SU-DHL-6 (cell line): Measurements from ENCODE around the gene SLC19A2.

Experiments used
- H2AFZ ChIP-seq: fragments of 200-600 bp; sonication (generic); 2 replicates; pipeline ENCODE4 v1.6.1; 2014; ENCODE audit warnings: low read depth, mild to moderate bottlenecking, moderate library complexity, mixed read lengths, antibody characterized with exemption, low read length; ENCODE audit not compliant: severe bottlenecking
- H3F3A ChIP-seq: fragments of 200-600 bp; shearing (Covaris generic); 2 replicates; pipeline ENCODE4 v1.6.0; 2016; ENCODE audit warnings: antibody characterized with exemption, mild to moderate bottlenecking; ENCODE audit not compliant: insufficient read depth
- H3K27ac ChIP-seq: fragments of 200-600 bp; sonication (generic); 2 replicates; pipeline ENCODE4 v1.5.1; 2016; ENCODE audit warnings: low read depth, mild to moderate bottlenecking, low read length, moderate library complexity, mixed read lengths
- H3K27me3 ChIP-seq: fragments of 200-600 bp; sonication (generic), shearing (Covaris generic); 2 replicates; pipeline ENCODE4 v1.6.0; 2014; ENCODE audit warnings: mild to moderate bottlenecking, low read length
- H3K36me3 ChIP-seq: fragments of 200-600 bp; sonication (generic); 2 replicates; pipeline ENCODE4 v1.6.1; 2014; ENCODE audit warnings: mild to moderate bottlenecking, low read length, mixed read lengths
- H3K4me2 ChIP-seq: fragments of 300-600, 200-600 bp; shearing (Covaris generic), sonication (generic); 2 replicates; pipeline ENCODE4 v1.6.0; 2014; ENCODE audit warnings: low read length, low read depth, mild to moderate bottlenecking; ENCODE audit not compliant: poor library complexity, severe bottlenecking
- H3K4me3 ChIP-seq: fragments of 200-600 bp; sonication (generic); 2 replicates; pipeline ENCODE4 v1.5.1; 2014; ENCODE audit warnings: antibody characterized with exemption, low read length, mild to moderate bottlenecking, mixed read lengths; ENCODE audit not compliant: insufficient read depth, poor library complexity, severe bottlenecking
- H3K79me2 ChIP-seq: fragments of 200-600 bp; sonication (generic); 2 replicates; pipeline ENCODE4 v1.6.1; 2014; ENCODE audit warnings: mild to moderate bottlenecking, low read length, moderate library complexity; ENCODE audit not compliant: insufficient read depth
- H3K9ac ChIP-seq: fragments of 200-600 bp; sonication (generic); 2 replicates; pipeline ENCODE4 v1.7.0; 2014; ENCODE audit warnings: mild to moderate bottlenecking, low read length
- H3K9me2 ChIP-seq: fragments of 200-600 bp; sonication (generic); replicated peaks from 2 replicates; pipeline ENCODE4 v1.6.1; 2014; ENCODE audit warnings: low read length; ENCODE audit not compliant: insufficient read depth
- H3K9me3 ChIP-seq: fragments of 200-600 bp; sonication (generic); 2 replicates; pipeline ENCODE4 v1.6.1; 2014; ENCODE audit warnings: low read length, mixed read lengths; ENCODE audit not compliant: insufficient read depth
- H4K20me1 ChIP-seq: fragments of 200-600 bp; sonication (generic); 2 replicates; pipeline ENCODE4 v1.6.1; 2014; ENCODE audit warnings: low read depth, mild to moderate bottlenecking, antibody characterized with exemption, low read length, moderate library complexity, mixed read lengths
- EZH2phosphoT487 ChIP-seq: fragments of 200-600 bp; sonication (generic), shearing (Covaris generic); conservative IDR thresholded peaks from 2 replicates; pipeline ENCODE4 v1.6.1; 2018; ENCODE audit warnings: mild to moderate bottlenecking, antibody characterized with exemption, low read length, moderate library complexity, mixed read lengths
- TF ChIP-seq, protein P1 (sequence below): fragments of 200-600 bp; sonication (generic); IDR thresholded peaks from one replicate; pipeline ENCODE4 v1.5.1; 2017; ENCODE audit warnings: antibody characterized with exemption, mild to moderate bottlenecking, low read length, moderate library complexity; ENCODE audit not compliant: insufficient read depth, poor library complexity, severe bottlenecking

Gene SLC19A2

GRCh38 chr1:169493251-169493650 lies 7.5 kb upstream of the SLC19A2 start:
- no peak overlapping the region for H3K4me2 ChIP-seq
- H3K9me3 ChIP-seq = no peaks in the 10 kb centered on the region
- H3K27ac ChIP-seq = no peak overlapping the region
- H3K9ac ChIP-seq = no peak overlapping the region
- TF ChIP-seq, protein P1, sequence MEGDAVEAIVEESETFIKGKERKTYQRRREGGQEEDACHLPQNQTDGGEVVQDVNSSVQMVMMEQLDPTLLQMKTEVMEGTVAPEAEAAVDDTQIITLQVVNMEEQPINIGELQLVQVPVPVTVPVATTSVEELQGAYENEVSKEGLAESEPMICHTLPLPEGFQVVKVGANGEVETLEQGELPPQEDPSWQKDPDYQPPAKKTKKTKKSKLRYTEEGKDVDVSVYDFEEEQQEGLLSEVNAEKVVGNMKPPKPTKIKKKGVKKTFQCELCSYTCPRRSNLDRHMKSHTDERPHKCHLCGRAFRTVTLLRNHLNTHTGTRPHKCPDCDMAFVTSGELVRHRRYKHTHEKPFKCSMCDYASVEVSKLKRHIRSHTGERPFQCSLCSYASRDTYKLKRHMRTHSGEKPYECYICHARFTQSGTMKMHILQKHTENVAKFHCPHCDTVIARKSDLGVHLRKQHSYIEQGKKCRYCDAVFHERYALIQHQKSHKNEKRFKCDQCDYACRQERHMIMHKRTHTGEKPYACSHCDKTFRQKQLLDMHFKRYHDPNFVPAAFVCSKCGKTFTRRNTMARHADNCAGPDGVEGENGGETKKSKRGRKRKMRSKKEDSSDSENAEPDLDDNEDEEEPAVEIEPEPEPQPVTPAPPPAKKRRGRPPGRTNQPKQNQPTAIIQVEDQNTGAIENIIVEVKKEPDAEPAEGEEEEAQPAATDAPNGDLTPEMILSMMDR = no peak
- TF ChIP-seq EZH2phosphoT487 = no peak
- no peak overlapping the region for H2AFZ ChIP-seq
- no peaks in the 10 kb centered on the region for H3K36me3 ChIP-seq
- no peaks in the 10 kb centered on the region for H3K27me3 ChIP-seq
- H4K20me1 ChIP-seq = no peaks in the 10 kb centered on the region
- H3K9me2 ChIP-seq = no peaks in the 10 kb centered on the region
- no peaks in the 10 kb centered on the region for H3F3A ChIP-seq
- H3K79me2 ChIP-seq = no peaks in the 10 kb centered on the region
- H3K4me3 ChIP-seq = no peak overlapping the region

GRCh38 chr1:169491845-169492281 lies 6.1 kb upstream of the SLC19A2 start:
- no peaks in the 10 kb centered on the region for H3K27me3 ChIP-seq
- H3K27ac ChIP-seq = no peak overlapping the region
- H3K9me3 ChIP-seq = no peaks in the 10 kb centered on the region
- TF ChIP-seq, protein P1 = no peak
- TF ChIP-seq EZH2phosphoT487 = no peak
- no peak overlapping the region for H3K4me3 ChIP-seq
- H3K4me2 ChIP-seq = no peak overlapping the region
- no peaks in the 10 kb centered on the region for H3K9me2 ChIP-seq
- no peaks in the 10 kb centered on the region for H3K36me3 ChIP-seq
- no peaks in the 10 kb centered on the region for H4K20me1 ChIP-seq
- H3K79me2 ChIP-seq = no peaks in the 10 kb centered on the region
- H2AFZ ChIP-seq = no peak overlapping the region
- no peaks in the 10 kb centered on the region for H3F3A ChIP-seq
- H3K9ac ChIP-seq = no peak overlapping the region

DNA sequence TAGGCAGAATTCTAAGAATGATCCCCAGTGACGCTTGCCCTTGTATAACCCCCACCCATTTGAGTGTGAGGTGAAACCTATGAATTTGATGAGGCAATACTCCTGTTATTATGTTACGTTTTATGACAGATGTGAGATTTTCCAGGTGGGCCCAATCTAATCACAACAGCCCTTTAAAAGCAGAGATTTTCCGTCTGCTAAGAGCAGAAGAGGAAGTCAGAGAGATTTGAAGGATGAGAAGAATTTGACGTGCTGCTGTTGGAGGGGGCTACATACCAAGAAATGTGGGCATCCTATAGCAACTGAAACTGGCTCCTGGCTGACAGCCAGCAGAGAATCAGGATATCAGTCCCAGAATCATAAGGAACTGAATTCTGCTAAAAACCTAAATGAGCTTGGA lies 2.4 kb upstream of the SLC19A2 start:
- Histone ChIP-seq H3K4me2 (no peak overlapping the region), H2AFZ (no peak overlapping the region), H3K27me3 (no peaks in the 10 kb centered on the region), H3K4me3 (no peak overlapping the region), H3K36me3 (no peaks in the 10 kb centered on the region), H3K9me3 (no peaks in the 10 kb centered on the region), H3K79me2 (peaks cover 3% of the 10 kb centered on the region; the same call in 1 of the 2 replicates), H4K20me1 (peaks cover 4% of the 10 kb centered on the region; the same call in 1 of the 2 replicates), H3K9ac (no peak overlapping the region), H3K27ac (no peak overlapping the region), H3F3A (no peaks in the 10 kb centered on the region), H3K9me2 (no peaks in the 10 kb centered on the region)
- TF ChIP-seq, protein P1 = no peak
- no peak for TF ChIP-seq EZH2phosphoT487
